SU-DHL-6 (cell line): ENCODE measurements around the gene TOP1.

Source experiments
- H2AFZ ChIP-seq: fragments of 200-600 bp; sonication (generic); 2 replicates; pipeline ENCODE4 v1.6.1; 2014; ENCODE audit warnings: low read depth, mild to moderate bottlenecking, moderate library complexity, mixed read lengths, antibody characterized with exemption, low read length; ENCODE audit not compliant: severe bottlenecking
- H3F3A ChIP-seq: fragments of 200-600 bp; shearing (Covaris generic); 2 replicates; pipeline ENCODE4 v1.6.0; 2016; ENCODE audit warnings: antibody characterized with exemption, mild to moderate bottlenecking; ENCODE audit not compliant: insufficient read depth
- H3K27ac ChIP-seq: fragments of 200-600 bp; sonication (generic); 2 replicates; pipeline ENCODE4 v1.5.1; 2016; ENCODE audit warnings: low read depth, mild to moderate bottlenecking, low read length, moderate library complexity, mixed read lengths
- H3K27me3 ChIP-seq: fragments of 200-600 bp; sonication (generic), shearing (Covaris generic); 2 replicates; pipeline ENCODE4 v1.6.0; 2014; ENCODE audit warnings: mild to moderate bottlenecking, low read length
- H3K36me3 ChIP-seq: fragments of 200-600 bp; sonication (generic); 2 replicates; pipeline ENCODE4 v1.6.1; 2014; ENCODE audit warnings: mild to moderate bottlenecking, low read length, mixed read lengths
- H3K4me2 ChIP-seq: fragments of 300-600, 200-600 bp; shearing (Covaris generic), sonication (generic); 2 replicates; pipeline ENCODE4 v1.6.0; 2014; ENCODE audit warnings: low read length, low read depth, mild to moderate bottlenecking; ENCODE audit not compliant: poor library complexity, severe bottlenecking
- H3K4me3 ChIP-seq: fragments of 200-600 bp; sonication (generic); 2 replicates; pipeline ENCODE4 v1.5.1; 2014; ENCODE audit warnings: antibody characterized with exemption, low read length, mild to moderate bottlenecking, mixed read lengths; ENCODE audit not compliant: insufficient read depth, poor library complexity, severe bottlenecking
- H3K79me2 ChIP-seq: fragments of 200-600 bp; sonication (generic); 2 replicates; pipeline ENCODE4 v1.6.1; 2014; ENCODE audit warnings: mild to moderate bottlenecking, low read length, moderate library complexity; ENCODE audit not compliant: insufficient read depth
- H3K9ac ChIP-seq: fragments of 200-600 bp; sonication (generic); 2 replicates; pipeline ENCODE4 v1.7.0; 2014; ENCODE audit warnings: mild to moderate bottlenecking, low read length
- H3K9me2 ChIP-seq: fragments of 200-600 bp; sonication (generic); replicated peaks from 2 replicates; pipeline ENCODE4 v1.6.1; 2014; ENCODE audit warnings: low read length; ENCODE audit not compliant: insufficient read depth
- H3K9me3 ChIP-seq: fragments of 200-600 bp; sonication (generic); 2 replicates; pipeline ENCODE4 v1.6.1; 2014; ENCODE audit warnings: low read length, mixed read lengths; ENCODE audit not compliant: insufficient read depth
- H4K20me1 ChIP-seq: fragments of 200-600 bp; sonication (generic); 2 replicates; pipeline ENCODE4 v1.6.1; 2014; ENCODE audit warnings: low read depth, mild to moderate bottlenecking, antibody characterized with exemption, low read length, moderate library complexity, mixed read lengths
- CTCF ChIP-seq: fragments of 200-600 bp; sonication (generic); IDR thresholded peaks from one replicate; pipeline ENCODE4 v1.5.1; 2017; ENCODE audit warnings: antibody characterized with exemption, mild to moderate bottlenecking, low read length, moderate library complexity; ENCODE audit not compliant: insufficient read depth, poor library complexity, severe bottlenecking
- EZH2phosphoT487 ChIP-seq: fragments of 200-600 bp; sonication (generic), shearing (Covaris generic); conservative IDR thresholded peaks from 2 replicates; pipeline ENCODE4 v1.6.1; 2018; ENCODE audit warnings: mild to moderate bottlenecking, antibody characterized with exemption, low read length, moderate library complexity, mixed read lengths

Gene TOP1

GRCh38 chr20:41119614-41120561 is 91.3 kb downstream of the TOP1 start:
- no peak overlapping the region for H3K27ac ChIP-seq
- peaks cover 35% of the 10 kb centered on the region for H3K36me3 ChIP-seq
- TF ChIP-seq EZH2phosphoT487 (no peak), CTCF (no peak)
- H3K4me2 ChIP-seq = no peak overlapping the region
- no peak overlapping the region for H3K4me3 ChIP-seq
- H3K79me2 ChIP-seq = no peaks in the 10 kb centered on the region
- H3K27me3 ChIP-seq = no peaks in the 10 kb centered on the region
- no peaks in the 10 kb centered on the region for H3K9me2 ChIP-seq
- no peaks in the 10 kb centered on the region for H3K9me3 ChIP-seq
- H3K9ac ChIP-seq = no peak overlapping the region
- no peaks in the 10 kb centered on the region for H3F3A ChIP-seq
- H2AFZ ChIP-seq = no peak overlapping the region
- H4K20me1 ChIP-seq = no peaks in the 10 kb centered on the region

DNA sequence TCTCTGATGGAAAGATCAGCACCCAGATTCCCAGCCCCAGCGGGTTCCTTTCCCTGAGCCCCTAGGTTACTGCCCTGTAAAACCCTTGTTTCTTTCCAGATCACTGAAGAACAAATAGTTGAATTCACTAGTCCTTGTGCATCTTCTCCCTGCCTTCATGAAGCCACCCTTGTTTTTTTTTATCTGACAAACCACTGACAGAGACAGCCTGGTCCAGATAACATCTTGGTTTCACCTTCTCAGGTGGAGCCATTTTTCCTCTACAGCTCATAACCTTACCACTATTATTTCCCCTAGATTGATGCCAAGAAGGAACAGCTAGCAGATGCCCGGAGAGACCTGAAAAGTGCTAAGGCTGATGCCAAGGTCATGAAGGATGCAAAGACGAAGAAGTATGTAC is 92.8 kb downstream of the TOP1 start:
- Histone ChIP-seq H3K27me3 (no peaks in the 10 kb centered on the region), H2AFZ (no peak overlapping the region), H3K4me2 (no peak overlapping the region), H3K9ac (no peak overlapping the region), H3K27ac (no peak overlapping the region), H4K20me1 (no peaks in the 10 kb centered on the region), H3K79me2 (no peaks in the 10 kb centered on the region), H3F3A (no peaks in the 10 kb centered on the region), H3K4me3 (no peak overlapping the region), H3K9me2 (no peaks in the 10 kb centered on the region), H3K9me3 (no peaks in the 10 kb centered on the region), H3K36me3 (peaks cover 29% of the 10 kb centered on the region)
- TF ChIP-seq EZH2phosphoT487 (no peak), CTCF (no peak)

DNA sequence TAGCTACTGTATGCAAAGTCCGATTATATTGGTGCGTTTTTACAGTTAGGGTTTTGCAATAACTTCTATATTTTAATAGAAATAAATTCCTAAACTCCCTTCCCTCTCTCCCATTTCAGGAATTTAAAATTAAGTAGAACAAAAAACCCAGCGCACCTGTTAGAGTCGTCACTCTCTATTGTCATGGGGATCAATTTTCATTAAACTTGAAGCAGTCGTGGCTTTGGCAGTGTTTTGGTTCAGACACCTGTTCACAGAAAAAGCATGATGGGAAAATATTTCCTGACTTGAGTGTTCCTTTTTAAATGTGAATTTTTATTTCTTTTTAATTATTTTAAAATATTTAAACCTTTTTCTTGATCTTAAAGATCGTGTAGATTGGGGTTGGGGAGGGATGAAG is 95.0 kb downstream of the TOP1 start:
- TF ChIP-seq CTCF (no peak), EZH2phosphoT487 (no peak)
- Histone ChIP-seq H3K79me2 (no peaks in the 10 kb centered on the region), H2AFZ (no peak overlapping the region), H3K27ac (no peak overlapping the region), H4K20me1 (no peaks in the 10 kb centered on the region), H3F3A (no peaks in the 10 kb centered on the region), H3K9me2 (no peaks in the 10 kb centered on the region), H3K9ac (no peak overlapping the region), H3K9me3 (no peaks in the 10 kb centered on the region), H3K27me3 (no peaks in the 10 kb centered on the region), H3K36me3 (peaks cover 20% of the 10 kb centered on the region), H3K4me2 (no peak overlapping the region), H3K4me3 (no peak overlapping the region)
